Hematopoietic multipotent progenitor cell treated with erythropoietin and hydrocortisone succinate and interleukin-3 and kit ligand, for 4 days (in vitro differentiated cells): Measurements from ENCODE around the gene ITGB2.

Experiments used
- DNase-seq: peaks from one replicate; pipeline ENCODE4 v3.0.0-alpha.2; 2015

Gene ITGB2

DNA sequence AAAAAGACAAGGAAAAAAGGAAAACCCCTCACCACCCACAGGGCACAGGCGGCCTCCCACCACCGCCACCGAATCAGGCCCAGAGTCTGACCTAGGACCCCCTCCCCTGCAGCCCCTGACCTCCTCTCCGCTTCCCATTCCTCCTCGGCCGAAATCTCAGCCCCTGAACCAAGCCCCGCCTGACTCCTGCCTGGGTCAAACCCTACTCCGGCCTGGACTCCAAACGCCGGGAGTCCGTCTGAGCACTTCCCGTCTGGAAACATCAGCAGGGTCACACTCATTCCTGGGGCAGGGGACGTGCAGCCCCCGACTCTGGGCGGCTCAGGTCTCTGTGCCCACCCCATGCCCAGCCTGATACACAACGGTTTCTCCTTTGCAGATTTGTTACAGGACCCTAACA lies 76.4 kb downstream of the ITGB2 start:
- no peak for DNase-seq

DNA sequence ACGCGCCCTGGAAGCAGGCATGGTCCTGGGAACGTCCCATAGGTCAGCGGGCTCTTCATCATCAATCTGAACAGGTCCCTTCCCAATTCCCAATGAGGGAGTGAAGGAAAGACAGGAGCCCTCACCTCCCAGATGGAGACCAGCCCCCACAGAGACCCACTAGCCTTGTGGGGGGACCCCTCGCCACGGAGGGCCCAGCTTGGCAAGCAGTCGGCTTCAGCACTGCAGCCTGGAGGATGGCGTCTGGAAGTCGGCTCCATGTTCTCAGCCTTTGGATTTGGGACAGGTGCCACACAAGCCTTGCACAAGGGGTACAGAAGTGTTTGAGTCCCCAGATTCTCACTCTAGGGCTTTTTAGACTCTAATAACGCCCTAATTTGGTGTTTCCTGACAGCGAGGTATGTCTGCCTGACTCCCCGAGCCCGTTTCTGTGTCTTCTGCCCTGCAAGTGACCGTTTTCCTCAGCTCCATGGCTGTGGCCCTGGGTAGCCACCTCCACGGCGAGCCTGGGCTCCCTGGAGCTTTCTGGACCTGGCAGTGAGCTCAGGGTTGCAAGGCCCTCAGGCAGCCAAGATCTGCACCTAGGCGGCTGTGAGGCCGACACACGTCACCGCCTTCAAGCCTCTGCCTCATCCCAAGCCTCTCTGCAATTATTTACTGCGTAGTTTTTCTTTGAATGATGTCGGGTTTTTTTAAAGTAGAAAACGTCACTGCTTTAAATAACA lies 77.8 kb downstream of the ITGB2 start:
- no peak for DNase-seq

DNA sequence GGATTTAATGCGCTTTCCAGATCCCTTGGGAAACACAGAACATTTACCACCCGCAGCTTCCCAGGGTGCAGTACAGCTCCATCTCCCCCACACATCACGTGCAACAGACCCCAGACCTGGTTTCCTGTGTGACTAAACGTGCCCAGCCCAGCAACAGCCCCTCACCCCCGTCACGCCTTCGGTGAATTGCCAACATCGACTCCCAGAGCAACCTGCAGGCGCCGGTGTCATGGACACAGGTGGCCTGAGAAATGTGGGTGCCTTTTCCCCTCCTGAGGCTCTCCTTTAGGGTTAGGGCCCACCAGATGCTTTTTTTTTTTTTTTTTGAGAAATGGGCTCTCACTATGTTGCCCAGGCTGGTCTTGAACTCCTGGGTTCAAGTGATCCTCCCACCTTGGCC lies 78.6 kb downstream of the ITGB2 start:
- DNase-seq, result no peak

DNA sequence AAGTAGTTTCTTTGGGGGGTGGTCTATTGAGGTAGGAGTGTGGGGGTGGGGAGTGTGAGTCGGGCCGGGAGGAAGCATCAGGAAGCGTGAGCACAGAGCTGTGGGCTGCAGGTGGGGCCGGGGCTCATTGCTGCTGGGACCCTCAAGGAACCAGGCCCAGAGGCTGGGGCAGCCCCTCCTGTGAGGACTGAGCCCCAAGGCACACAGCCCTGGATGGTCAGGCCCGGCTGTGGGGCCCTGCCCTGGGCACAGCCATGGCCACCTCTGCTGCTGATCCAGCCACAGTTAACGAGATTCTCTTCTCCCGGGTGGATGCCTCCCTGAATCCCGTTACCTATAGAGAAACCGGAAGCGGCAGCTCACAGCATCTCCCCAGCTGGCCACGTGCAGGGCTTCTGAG lies 79.9 kb downstream of the ITGB2 start:
- DNase-seq, result no peak

DNA sequence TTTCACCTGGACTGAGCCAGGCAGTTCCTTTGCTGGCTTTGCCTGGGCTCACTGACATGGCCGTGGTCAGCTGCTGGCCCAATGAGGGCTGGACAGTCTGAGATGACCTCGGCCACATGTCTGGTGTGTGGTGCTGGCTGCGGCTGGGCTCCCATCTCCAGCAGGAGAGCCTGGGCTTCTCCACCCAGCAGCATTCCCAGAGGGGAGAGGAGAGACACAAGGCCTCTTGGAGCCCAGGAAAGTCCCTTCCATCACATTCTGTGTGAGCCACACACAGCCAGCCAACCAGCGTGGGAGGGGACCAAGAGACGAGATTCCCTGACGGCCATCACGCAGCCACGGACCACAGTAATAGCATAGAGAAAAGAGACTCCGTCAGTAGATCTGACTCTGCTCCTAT lies 81.7 kb downstream of the ITGB2 start:
- no peak for DNase-seq

DNA sequence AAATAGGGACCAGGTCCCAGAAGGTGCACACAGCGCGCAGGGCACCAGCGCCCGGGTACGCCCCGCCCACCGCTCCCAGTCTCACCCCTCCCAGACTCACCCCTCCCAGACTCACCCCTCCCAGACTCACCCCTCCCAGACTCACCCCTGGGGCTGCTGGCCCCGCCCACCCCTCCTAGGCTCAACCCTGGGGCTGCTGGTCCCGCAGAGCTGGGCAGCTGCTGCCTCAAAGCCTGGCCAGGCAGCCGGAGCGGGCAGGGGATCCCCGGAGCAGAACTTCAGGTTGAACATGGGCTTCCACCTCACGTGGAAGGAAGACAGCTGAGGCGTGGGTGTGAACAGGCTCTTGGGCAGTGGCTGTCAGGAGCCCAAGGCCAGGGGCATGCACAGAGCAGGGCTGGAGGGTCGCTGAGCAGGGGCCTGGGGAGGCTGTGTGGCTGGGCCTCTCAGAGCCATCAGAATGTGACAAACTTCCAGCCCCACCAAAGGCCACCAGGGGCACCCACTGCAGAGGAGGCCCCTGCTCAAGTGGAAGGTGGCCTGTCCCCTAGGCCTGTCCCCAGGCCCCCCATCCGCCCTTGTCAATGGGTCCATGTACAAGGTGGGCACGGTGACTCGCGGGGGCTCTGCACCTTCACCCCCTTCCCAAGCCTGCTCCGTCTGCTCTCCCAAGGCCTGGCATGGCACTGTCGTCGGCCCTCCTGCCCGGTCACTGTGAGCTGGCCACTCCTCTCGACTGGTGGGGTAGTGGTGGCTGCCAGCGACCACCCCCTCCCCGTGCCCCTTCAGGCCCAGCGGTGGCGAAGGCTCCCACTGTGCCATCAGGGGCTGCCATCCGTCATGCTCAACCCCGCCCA lies 82.4 kb downstream of the ITGB2 start:
- no peak for DNase-seq

DNA sequence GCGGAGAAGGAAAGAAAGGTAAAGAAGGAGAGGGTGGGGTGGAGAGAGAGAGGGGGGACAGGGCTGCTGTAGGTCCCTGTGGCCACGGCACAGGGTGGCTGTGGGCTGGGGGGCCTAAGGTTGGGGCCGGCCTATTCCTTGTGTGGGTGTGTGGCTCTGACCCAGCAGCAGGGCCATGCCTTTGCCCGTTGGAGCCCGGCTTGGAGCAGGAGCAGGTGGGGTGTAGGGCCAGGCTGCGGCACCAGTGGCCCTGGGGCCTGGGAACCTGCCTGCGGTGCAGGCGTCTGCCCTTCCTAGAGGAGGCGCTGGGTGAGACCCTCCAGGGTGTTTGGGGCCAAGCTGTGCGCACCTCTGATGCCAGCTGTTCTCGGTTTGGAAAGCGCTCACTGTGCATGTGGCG lies 83.2 kb downstream of the ITGB2 start:
- DNase-seq, result no peak

DNA sequence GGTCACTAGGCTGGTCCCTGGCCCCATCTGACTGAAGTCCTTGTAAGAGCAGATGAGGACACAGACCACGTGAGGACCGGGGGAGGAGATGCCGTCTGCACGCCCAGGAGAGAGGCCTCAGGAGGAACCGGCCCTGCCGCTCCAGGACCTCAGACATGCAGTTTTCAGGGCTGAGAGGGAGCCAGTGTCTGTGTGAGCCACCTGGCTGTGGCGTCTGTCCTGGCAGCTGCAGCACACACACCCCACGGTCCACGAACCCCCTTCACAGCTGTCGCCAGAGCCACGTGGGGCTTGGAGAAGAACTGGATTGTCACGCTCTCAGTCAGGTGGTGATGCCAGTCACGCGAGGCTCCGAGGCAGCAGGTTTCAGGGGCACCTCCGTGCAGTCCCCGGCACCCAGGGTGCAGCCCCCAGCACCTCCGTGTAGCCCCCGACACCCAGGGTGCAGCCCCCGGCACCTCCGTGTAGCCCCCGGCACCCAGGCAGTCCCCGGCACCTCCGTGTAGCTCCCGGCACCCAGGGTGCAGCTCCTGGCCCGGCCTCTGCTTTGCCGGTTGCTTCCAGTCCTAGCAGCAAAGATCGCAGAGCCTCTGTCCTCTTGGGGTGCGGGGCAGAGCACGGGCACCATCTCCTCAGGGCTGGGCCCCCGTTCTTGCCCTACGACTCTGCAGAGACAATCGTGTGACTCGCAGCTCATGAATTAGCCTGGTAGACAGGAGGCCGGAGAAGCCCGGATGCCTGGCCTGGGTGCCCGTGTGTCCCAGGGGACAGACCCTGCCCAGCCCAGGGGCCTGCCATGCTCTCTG lies 83.8 kb downstream of the ITGB2 start:
- DNase-seq, result no peak

DNA sequence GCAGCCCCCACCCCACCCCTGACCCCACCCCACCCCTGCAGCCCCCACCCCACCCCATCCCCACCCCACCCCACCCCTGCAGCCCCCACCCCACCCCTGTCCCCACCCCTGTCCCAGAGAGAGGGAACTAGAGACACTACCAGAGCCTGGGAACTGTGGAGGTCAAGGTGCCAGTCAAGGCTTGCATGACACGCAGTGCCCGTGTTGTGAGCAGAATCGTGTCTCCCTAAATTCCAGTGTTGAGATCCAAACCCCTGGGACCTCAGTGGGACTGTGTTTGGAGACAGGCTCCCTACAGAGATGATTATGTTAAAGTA lies 84.4 kb downstream of the ITGB2 start:
- no peak for DNase-seq
